Measurements from ENCODE around the gene ATP8B4.

ATP8B4 gene

GRCh38 chr15:49875392-49875791 is 243.6 kb downstream of the ATP8B4 start:
- H3K27ac ChIP-seq: peak overlapping the region in 1 of 2 donors; percentile 86
- DNase-seq (ENCODE audit: low spot score): no peak
- TF ChIP-seq CTCF (IDR thresholded peaks at IDR 0.05): no peak
- H3K4me3 ChIP-seq: no peak overlapping the region

- Histone ChIP-seq H3K4me3 (no peak overlapping the region), H3K27ac (no peak overlapping the region)
- DNase-seq (ENCODE audit: low spot score): no peak
- no peak for TF ChIP-seq CTCF (IDR thresholded peaks at IDR 0.05)
Measured at GRCh38 chr15:49870472-49870871, 248.6 kb downstream of the ATP8B4 start.

- Histone ChIP-seq H3K27ac (no peak overlapping the region), H3K4me3 (no peak overlapping the region)
- DNase-seq (ENCODE audit: low spot score): no peak
- no peak for TF ChIP-seq CTCF (IDR thresholded peaks at IDR 0.05)
Measured at GRCh38 chr15:49868348-49868747, 250.7 kb downstream of the ATP8B4 start.

- DNase-seq (ENCODE audit: low spot score): no peak
- H3K4me3 ChIP-seq: no peak overlapping the region
- no peak for TF ChIP-seq CTCF (IDR thresholded peaks at IDR 0.05)
Measured at GRCh38 chr15:49865925-49866757, 252.9 kb downstream of the ATP8B4 start.

GRCh38 chr15:49864251-49864650 is 254.8 kb downstream of the ATP8B4 start:
- Histone ChIP-seq H3K4me3 (no peak overlapping the region), H3K27ac (peak overlapping the region in 1 of 2 donors; percentile 30)
- no peak for TF ChIP-seq CTCF (IDR thresholded peaks at IDR 0.05)
- no peak for DNase-seq (ENCODE audit: low spot score)

More at GRCh38 chr15:49865925-49866757, 252.9 kb downstream of the ATP8B4 start:
- H3K27ac ChIP-seq: no peak overlapping the region

GRCh38 chr15:49863431-49864224 is 255.4 kb downstream of the ATP8B4 start:
- no peak for TF ChIP-seq CTCF (IDR thresholded peaks at IDR 0.05)
- H3K27ac ChIP-seq: peak overlapping the region; percentile 34 to 81
- H3K4me3 ChIP-seq: no peak overlapping the region
- DNase-seq (ENCODE audit: low spot score): no peak

Data from coronary artery (tissue), 2 donors.